Measurements from ENCODE around the gene ASF1A.
"Not testable (repeated sequence)": the region's sequence is repeated elsewhere in the genome, so short reads cannot be mapped to it uniquely, and the experiment has no call there.

The ASF1A gene

DNA sequence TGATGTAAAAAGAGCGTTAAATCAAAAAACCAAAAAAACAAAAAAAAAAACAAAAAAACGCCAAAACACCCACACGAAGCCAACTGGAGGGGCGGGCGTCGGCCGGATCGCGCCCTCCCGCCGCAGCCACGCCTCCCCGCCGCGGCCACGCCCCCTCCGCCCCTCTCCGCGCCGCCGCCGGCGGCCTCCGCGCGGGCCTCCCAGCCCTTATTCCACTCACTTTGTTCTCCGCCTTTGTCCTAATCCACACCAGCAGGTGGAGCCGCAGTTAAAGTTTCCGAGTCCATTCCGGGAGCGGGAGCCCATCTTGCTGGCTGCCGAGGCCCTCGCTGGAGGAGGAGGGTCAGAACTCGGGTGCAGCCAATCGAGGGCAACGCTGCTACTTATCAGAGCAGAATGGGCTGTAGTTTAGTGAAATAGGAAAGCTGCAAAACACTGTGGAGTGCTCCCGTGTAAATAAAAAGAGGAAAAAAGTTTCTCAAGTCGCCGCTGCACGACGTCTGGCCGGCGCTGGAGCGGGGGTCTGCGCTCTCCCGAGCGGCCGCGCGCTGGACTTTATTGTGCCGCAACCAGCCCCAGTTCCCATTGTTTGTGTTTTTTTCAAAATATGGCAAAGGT, at the start of gene ASF1A:
Gene ASF1A, plus strand, starts transcription at position 346 of the 618 bp plus-strand sequence. Its CDS starts 262 bp downstream, at position 608.
- DNase-seq (ENCODE audit: low spot score in 2 of 2) (peak; percentile 89 to 93), ATAC-seq (replicated peaks; ENCODE audit: extremely low read depth, poor library complexity, severe bottlenecking) (peak; percentile 68)
- Mint-ChIP-seq H3K27me3 (no peaks in the 10 kb centered on the region), H3K4me3 (peak within 1 kb of the TSS; percentile 91), H3K27ac (ENCODE audit: low read depth) (peak within 1 kb of the TSS; percentile 97), H3K4me1 (peaks cover 68% of the 10 kb centered on the region), H3K36me3 (ENCODE audit: insufficient read depth) (peaks cover 23% of the 10 kb centered on the region), H3K9me3 (no peaks in the 10 kb centered on the region)

DNA sequence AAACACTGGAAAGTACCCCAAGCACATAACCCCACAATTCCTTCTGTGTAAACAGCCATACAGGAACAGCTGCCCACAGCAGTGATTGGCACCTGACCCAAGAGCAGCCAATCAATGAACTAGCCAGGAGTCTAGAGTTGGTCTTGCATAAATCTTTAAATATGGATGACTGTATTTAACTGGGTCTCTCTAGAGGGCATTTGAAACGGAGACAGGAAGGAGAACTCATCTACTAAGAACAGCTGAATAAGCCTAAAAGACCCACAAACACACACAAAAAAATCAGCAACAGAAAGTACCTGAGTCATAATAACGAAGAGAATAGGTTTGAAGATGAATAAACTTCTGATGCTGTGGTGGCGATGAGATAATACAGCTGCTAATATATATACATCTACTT, 49.0 kb upstream of the ASF1A start:
- H3K9me3 Mint-ChIP-seq: no peaks in the 10 kb centered on the region
- peaks cover 7% of the 10 kb centered on the region for H3K36me3 Mint-ChIP-seq (ENCODE audit: insufficient read depth)
- peaks cover 42% of the 10 kb centered on the region for H3K4me1 Mint-ChIP-seq
- H3K27ac Mint-ChIP-seq (ENCODE audit: low read depth): peak overlapping the region; percentile 20
- no peaks in the 10 kb centered on the region for H3K27me3 Mint-ChIP-seq
- ATAC-seq (replicated peaks; ENCODE audit: extremely low read depth, poor library complexity, severe bottlenecking) (peak; percentile 54), DNase-seq (ENCODE audit: low spot score in 2 of 2) (no peak)
- H3K4me3 Mint-ChIP-seq: peak overlapping the region; percentile 2

DNA sequence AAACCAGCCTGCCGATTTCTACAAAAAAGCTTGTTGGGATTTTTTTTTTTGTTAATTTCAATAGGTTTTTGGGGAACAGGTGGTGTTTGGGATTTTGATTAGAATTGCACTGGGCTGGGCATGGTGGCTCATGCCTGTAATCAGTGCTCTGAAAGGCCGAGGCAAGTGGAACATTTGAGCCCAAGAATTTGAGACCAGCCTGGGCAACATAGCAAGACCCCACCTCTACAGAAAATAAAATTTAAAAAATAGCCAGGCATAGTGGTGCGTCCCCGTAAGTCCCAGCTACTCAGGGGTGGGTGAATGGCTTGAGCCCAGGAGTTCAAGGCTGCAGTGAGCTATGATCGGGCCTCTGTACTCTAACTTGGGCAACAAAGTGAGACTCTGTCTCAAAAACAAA, 40.5 kb upstream of the ASF1A start:
- ATAC-seq (replicated peaks; ENCODE audit: extremely low read depth, poor library complexity, severe bottlenecking): no peak
- Mint-ChIP-seq H3K4me3 (no peak overlapping the region), H3K36me3 (ENCODE audit: insufficient read depth) (no peaks in the 10 kb centered on the region), H3K9me3 (no peaks in the 10 kb centered on the region), H3K27me3 (no peaks in the 10 kb centered on the region), H3K4me1 (peaks cover 16% of the 10 kb centered on the region), H3K27ac (ENCODE audit: low read depth) (no peak overlapping the region)
- DNase-seq (ENCODE audit: low spot score in 2 of 2): no peak

DNA sequence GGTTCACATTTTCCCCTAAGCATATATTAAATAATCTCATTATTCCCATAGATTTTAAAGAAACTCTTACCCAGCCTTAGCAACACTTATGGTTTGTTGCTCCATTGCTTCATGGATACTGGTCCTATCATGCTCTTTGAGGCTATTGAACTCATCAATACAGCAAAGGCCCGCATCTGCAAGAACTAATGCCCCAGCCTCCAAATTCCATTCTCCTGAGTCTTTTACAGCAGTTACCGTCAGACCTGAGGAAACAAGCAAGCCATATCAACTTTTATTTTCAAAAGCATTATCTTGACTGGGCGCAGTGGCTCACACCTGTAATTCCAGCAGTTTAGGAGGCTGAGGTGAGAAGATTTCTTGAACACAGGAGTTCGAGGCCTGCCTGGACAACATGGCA, 37.7 kb upstream of the ASF1A start:
- no peak for ATAC-seq (replicated peaks; ENCODE audit: extremely low read depth, poor library complexity, severe bottlenecking)
- H3K4me1 Mint-ChIP-seq: peaks cover 35% of the 10 kb centered on the region
- no peak overlapping the region for H3K4me3 Mint-ChIP-seq
- no peaks in the 10 kb centered on the region for H3K9me3 Mint-ChIP-seq
- peak overlapping the region; percentile 30 for H3K27ac Mint-ChIP-seq (ENCODE audit: low read depth)
- no peaks in the 10 kb centered on the region for H3K27me3 Mint-ChIP-seq
- no peak for DNase-seq (ENCODE audit: low spot score in 2 of 2)
- peaks cover 2% of the 10 kb centered on the region for H3K36me3 Mint-ChIP-seq (ENCODE audit: insufficient read depth)

DNA sequence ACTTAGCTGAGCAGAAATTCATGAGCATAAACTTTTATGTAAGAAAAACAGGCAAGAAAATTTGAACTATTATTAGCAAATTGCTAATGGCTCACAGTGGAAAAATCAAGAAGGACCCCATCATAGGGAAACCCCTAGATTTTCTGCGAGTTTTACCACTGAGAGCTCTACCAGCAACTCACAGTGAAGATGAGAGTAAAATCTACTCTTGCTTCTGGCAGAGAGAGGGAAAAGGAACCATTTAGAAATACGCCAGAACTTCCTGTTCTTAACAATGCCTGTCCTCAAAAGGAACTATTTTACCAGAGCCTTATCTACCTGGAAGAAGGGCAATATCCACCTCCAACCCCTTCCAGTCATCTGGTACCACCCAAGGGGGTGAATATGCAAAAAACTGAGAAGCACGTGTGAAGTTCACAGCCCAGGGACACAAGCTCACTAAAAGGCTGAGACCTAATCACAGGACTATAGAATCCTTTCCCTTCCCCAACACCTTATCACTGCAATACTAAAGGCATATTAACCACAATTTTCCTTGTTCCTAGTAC, 34.4 kb upstream of the ASF1A start:
- H3K4me1 Mint-ChIP-seq: peaks cover 58% of the 10 kb centered on the region
- H3K27me3 Mint-ChIP-seq: no peaks in the 10 kb centered on the region
- H3K27ac Mint-ChIP-seq (ENCODE audit: low read depth): no peak overlapping the region
- H3K9me3 Mint-ChIP-seq: no peaks in the 10 kb centered on the region
- H3K36me3 Mint-ChIP-seq (ENCODE audit: insufficient read depth): peaks cover 6% of the 10 kb centered on the region
- H3K4me3 Mint-ChIP-seq: no peak overlapping the region
- DNase-seq (ENCODE audit: low spot score in 2 of 2) (no peak), ATAC-seq (replicated peaks; ENCODE audit: extremely low read depth, poor library complexity, severe bottlenecking) (no peak)

DNA sequence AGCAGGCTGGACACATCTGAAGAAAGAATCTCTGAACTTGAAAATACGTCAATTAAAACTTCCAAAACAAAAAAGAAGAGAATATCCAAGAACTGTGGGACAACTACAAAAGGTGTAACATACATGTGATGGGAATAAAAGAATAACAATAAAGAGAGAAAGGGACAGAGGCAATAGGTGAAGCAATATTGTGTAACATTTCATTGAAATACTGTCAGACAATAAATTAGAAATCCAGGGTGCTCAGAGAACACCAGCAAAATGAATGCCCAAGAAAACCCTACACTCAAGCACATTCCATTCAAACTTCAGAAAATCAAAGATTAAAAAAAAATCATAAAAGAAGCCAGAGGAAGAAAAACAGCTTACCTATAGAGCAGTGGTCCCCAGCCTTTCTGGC, 33.6 kb upstream of the ASF1A start:
- Mint-ChIP-seq H3K27ac (ENCODE audit: low read depth) (no peak overlapping the region), H3K4me1 (peaks cover 66% of the 10 kb centered on the region), H3K9me3 (no peaks in the 10 kb centered on the region), H3K36me3 (ENCODE audit: insufficient read depth) (peaks cover 6% of the 10 kb centered on the region), H3K27me3 (no peaks in the 10 kb centered on the region), H3K4me3 (no peak overlapping the region)
- ATAC-seq (replicated peaks; ENCODE audit: extremely low read depth, poor library complexity, severe bottlenecking) (no peak), DNase-seq (ENCODE audit: low spot score in 2 of 2) (no peak)

DNA sequence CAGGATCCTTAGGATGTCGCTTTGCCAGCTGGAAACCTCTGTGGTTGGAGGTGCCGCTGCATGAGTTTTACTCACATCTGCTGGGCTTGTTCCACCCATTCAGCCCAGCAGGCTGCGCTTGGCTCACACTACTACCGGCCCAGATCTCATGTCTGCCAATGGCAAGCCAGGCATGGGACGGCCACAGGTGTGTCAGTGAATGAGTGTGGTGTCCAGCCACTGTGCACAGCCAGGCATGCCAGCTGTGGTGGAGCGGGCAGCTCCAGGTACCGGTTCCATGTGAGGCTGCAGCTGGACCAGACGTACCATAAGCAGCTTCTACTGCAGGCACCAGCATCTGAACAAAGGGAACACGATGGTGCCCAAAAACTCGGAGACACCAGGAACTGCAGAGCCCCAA, 33.1 kb upstream of the ASF1A start:
- H3K27me3 Mint-ChIP-seq: no peaks in the 10 kb centered on the region
- H3K36me3 Mint-ChIP-seq (ENCODE audit: insufficient read depth): peaks cover 6% of the 10 kb centered on the region
- no peak overlapping the region for H3K4me3 Mint-ChIP-seq
- DNase-seq (ENCODE audit: low spot score in 2 of 2): no peak
- no peak for ATAC-seq (replicated peaks; ENCODE audit: extremely low read depth, poor library complexity, severe bottlenecking)
- H3K9me3 Mint-ChIP-seq: no peaks in the 10 kb centered on the region
- peaks cover 71% of the 10 kb centered on the region for H3K4me1 Mint-ChIP-seq
- H3K27ac Mint-ChIP-seq (ENCODE audit: low read depth): no peak overlapping the region

DNA sequence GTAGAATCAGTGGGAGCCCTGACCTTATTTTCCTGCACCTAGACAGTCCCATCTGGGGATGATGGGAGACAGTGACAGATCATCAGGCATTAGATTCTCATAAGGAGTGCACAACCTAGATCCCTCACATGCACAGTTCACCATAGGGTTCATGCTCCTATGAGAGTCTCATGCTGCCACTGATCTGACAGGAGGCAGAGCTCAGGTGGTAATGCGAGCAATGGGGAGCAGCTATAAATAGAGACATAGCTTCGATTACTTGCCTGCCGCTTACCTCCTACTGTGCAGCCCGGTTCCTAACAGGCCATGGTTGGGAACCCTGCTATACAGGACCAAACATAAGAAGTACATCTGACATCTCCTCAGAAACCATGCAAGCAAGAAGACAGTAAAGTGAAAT, 31.5 kb upstream of the ASF1A start:
- Mint-ChIP-seq H3K36me3 (ENCODE audit: insufficient read depth) (peaks cover 6% of the 10 kb centered on the region), H3K4me1 (peaks cover 75% of the 10 kb centered on the region), H3K27ac (ENCODE audit: low read depth) (no peak overlapping the region), H3K9me3 (no peaks in the 10 kb centered on the region), H3K27me3 (no peaks in the 10 kb centered on the region), H3K4me3 (no peak overlapping the region)
- ATAC-seq (replicated peaks; ENCODE audit: extremely low read depth, poor library complexity, severe bottlenecking): no peak
- no peak for DNase-seq (ENCODE audit: low spot score in 2 of 2)

DNA sequence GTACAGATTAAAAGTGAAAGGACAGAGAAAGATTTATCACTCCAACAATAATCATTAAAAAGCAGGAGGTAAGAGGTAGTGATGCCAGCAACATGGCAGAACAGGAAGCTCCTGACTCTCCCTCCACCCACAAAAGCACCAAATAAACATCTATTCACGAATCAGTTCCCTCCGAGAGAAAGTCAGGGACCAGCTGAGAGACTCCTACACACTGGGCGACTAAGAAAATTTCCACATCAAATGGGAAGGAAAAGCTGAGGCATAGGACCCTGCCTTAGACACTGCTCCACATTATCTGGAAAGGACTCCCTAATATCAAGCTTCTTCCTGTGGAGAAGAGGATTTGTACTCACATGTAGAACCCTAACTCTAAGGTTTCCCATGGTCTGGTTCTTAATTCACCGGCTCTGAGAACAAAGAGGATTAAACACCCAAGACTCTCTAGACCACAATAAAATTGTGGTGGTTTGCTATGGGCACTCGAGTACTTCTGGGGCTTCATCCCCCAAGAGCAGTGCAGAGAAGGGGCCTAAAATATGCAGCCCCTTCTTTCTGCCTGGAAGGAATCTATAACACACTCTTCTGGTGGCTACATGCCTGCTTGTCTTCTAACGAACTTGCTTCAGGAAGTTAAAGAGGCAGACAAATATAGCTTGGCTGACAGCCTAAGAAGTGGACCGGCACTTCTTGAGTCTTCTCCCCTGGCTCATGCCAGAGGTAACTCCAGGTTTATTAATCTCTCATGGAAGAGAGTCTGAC, 29.4 kb upstream of the ASF1A start:
- Mint-ChIP-seq H3K4me1 (peaks cover 62% of the 10 kb centered on the region), H3K27me3 (no peaks in the 10 kb centered on the region), H3K9me3 (no peaks in the 10 kb centered on the region), H3K36me3 (ENCODE audit: insufficient read depth) (peaks cover 6% of the 10 kb centered on the region), H3K4me3 (peak overlapping the region; percentile 51), H3K27ac (ENCODE audit: low read depth) (no peak overlapping the region)
- ATAC-seq (replicated peaks; ENCODE audit: extremely low read depth, poor library complexity, severe bottlenecking) (no peak), DNase-seq (ENCODE audit: low spot score in 2 of 2) (no peak)

DNA sequence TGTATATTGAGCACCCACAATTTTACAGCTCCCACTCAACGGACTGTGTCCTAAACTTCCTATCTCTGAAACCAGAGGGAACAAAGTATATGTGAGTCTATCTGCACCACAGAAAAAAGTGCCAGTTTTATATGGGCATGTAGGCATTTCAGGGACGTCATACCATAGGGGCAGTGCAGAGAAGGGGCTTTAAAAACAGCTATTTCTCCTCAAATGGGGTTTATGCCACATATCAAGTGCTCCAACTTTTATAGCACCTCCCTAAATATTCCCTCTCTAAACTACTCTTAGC, 28.9 kb upstream of the ASF1A start:
- H3K27me3 Mint-ChIP-seq: no peaks in the 10 kb centered on the region
- peaks cover 62% of the 10 kb centered on the region for H3K4me1 Mint-ChIP-seq
- no peaks in the 10 kb centered on the region for H3K9me3 Mint-ChIP-seq
- ATAC-seq (replicated peaks; ENCODE audit: extremely low read depth, poor library complexity, severe bottlenecking): no peak
- H3K36me3 Mint-ChIP-seq (ENCODE audit: insufficient read depth): peaks cover 7% of the 10 kb centered on the region
- H3K4me3 Mint-ChIP-seq: peak overlapping the region; percentile 51
- no peak for DNase-seq (ENCODE audit: low spot score in 2 of 2)
- H3K27ac Mint-ChIP-seq (ENCODE audit: low read depth): no peak overlapping the region

DNA sequence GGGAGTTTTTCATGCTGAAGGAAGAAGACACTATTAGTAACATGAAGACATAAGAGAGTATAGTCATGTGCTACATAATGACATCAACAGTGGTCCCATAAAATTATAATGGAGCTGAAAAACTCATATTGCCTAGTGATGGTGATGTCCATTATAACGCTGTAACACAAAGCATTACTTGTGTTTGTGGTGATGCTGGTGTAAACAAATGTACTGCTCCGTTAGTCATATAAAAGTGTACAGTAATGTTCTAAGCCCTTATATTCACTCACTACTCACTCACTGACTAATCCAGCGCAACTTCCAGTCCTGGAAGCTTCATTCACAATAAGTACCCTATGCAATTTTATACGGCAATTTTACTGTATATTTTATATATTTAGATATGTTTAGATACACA, 26.8 kb upstream of the ASF1A start:
- peaks cover 8% of the 10 kb centered on the region for H3K36me3 Mint-ChIP-seq (ENCODE audit: insufficient read depth)
- ATAC-seq (replicated peaks; ENCODE audit: extremely low read depth, poor library complexity, severe bottlenecking) (no peak), DNase-seq (ENCODE audit: low spot score in 2 of 2) (no peak)
- H3K9me3 Mint-ChIP-seq: no peaks in the 10 kb centered on the region
- peaks cover 59% of the 10 kb centered on the region for H3K4me1 Mint-ChIP-seq
- H3K27me3 Mint-ChIP-seq: no peaks in the 10 kb centered on the region
- no peak overlapping the region for H3K4me3 Mint-ChIP-seq
- no peak overlapping the region for H3K27ac Mint-ChIP-seq (ENCODE audit: low read depth)

DNA sequence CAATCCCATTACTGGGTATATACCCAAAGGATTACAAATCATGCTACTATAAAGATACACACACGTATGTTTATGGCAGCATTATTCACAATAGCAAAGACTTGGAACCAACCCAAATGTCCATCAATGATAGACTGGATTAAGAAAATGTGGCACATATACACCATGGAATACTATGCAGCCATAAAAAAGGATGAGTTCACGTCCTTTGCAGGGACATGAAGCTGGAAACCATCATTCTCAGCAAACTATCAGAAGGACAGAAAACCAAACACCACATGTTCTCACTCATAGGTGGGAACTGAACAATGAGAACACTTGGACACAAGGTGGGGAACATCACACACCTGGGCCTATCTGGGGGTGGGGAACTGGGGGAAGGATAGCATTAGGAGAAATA, 25.1 kb upstream of the ASF1A start:
- not testable (repeated sequence) for H3K36me3 Mint-ChIP-seq (ENCODE audit: insufficient read depth); ATAC-seq (replicated peaks; ENCODE audit: extremely low read depth, poor library complexity, severe bottlenecking); H3K4me3 Mint-ChIP-seq; H3K27me3 Mint-ChIP-seq; DNase-seq (ENCODE audit: low spot score in 2 of 2); H3K9me3 Mint-ChIP-seq; H3K27ac Mint-ChIP-seq (ENCODE audit: low read depth)
- H3K4me1 Mint-ChIP-seq: peaks cover 49% of the 10 kb centered on the region

DNA sequence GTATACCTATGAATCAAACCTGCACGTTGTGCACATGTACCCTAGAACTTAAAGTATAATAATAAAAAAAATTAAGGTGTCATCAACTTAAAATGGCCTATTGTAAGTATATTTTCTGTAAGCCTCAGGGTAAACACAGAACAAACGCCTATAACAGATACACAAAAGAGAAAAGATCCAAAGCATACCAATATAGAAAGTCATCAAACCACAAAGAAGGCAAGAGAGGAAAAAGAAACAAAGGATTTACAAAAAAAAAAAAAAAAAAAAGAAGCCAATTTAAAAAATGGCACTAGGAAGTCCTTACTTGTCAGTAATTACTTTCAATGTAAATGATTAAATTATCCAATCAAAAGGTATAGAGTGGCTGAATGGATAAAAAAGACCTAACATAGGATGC, 24.6 kb upstream of the ASF1A start:
- Mint-ChIP-seq H3K27ac (ENCODE audit: low read depth) (no peak overlapping the region), H3K4me1 (peaks cover 46% of the 10 kb centered on the region), H3K36me3 (ENCODE audit: insufficient read depth) (peaks cover 5% of the 10 kb centered on the region), H3K27me3 (no peaks in the 10 kb centered on the region), H3K4me3 (no peak overlapping the region), H3K9me3 (no peaks in the 10 kb centered on the region)
- no peak for DNase-seq (ENCODE audit: low spot score in 2 of 2)
- no peak for ATAC-seq (replicated peaks; ENCODE audit: extremely low read depth, poor library complexity, severe bottlenecking)
